Epidermal melanocyte (primary cell): ENCODE results near the gene VPS37C.
"Not testable (repeated sequence)": the region's sequence is repeated elsewhere in the genome, so short reads cannot be mapped to it uniquely, and the experiment has no call there.

ENCODE experiments used
- DNase-seq: peaks from one replicate; pipeline ENCODE4 v3.0.0; 2011; ENCODE audit warnings: low spot score; ENCODE audit not compliant: insufficient read length

VPS37C gene

GRCh38 chr11:61102667-61103571 is 58.3 kb downstream of the VPS37C start:
- DNase-seq, result no peak

- DNase-seq, result no peak
These were observed 62.4 kb downstream of the VPS37C start for GRCh38 chr11:61098778-61099177.

DNA sequence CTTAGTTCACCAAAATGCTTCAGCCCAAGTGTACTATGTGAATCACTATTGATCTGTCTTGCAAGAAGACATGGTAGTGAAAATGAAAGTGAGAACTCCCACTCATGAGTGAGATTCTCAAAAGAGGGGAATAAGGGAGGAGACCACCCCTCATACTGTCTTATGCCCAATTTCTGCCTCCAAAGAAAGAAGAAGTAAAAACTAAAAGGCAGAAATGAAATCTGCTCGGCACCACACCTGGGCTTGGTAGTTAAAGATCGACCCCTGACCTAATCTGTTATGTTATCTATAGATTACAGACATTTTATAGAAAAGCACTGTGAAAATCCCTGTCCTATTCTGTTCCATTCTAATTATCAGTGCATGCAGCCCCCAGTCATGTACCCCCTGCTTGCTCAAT is 63.0 kb downstream of the VPS37C start:
- DNase-seq, result not testable (repeated sequence)

DNA sequence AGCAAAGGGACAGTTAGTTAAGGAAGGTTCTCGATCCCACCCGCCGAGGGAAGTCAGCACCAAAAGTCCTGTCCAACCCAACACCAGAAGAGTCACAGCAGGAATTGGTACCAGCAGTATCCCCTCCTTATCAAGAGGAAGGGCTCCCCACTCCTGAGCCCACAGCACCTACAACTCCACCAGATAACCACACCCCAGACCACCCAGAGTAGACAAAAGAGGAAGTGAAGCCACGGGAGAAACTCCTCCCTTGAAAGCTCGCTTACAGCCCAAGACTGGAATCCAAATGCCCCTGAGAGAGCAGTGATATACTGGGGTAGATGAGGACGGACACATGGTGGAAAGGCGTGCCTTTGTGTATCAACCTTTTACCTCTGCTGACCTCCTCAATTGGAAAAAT is 66.2 kb downstream of the VPS37C start:
- DNase-seq, result no peak

DNA sequence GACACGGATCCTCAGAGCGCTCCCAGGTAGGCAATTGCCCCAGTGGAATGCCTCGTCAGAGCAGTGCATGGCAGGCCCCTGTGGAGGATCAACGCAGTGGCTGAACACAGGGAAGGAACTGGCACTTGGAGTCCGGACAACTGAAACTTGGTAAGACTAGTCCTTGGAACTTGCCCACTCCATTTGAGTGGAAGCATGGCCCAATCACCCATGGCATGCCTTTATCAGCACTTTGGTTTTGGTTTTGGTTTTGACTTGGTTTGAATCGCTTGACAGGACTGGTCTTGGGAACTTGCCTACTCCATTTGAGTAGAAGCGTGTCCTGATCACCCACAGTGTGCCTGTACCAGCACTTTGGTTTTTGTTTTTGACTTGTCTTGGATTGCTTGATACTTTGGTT is 67.1 kb downstream of the VPS37C start:
- not testable (repeated sequence) for DNase-seq

- DNase-seq, result no peak
These were observed 68.1 kb downstream of the VPS37C start for GRCh38 chr11:61092908-61093763.

GRCh38 chr11:61092280-61092766 is 68.9 kb downstream of the VPS37C start:
- no peak for DNase-seq

- no peak for DNase-seq
These were observed 69.6 kb downstream of the VPS37C start for GRCh38 chr11:61091373-61092279.

DNA sequence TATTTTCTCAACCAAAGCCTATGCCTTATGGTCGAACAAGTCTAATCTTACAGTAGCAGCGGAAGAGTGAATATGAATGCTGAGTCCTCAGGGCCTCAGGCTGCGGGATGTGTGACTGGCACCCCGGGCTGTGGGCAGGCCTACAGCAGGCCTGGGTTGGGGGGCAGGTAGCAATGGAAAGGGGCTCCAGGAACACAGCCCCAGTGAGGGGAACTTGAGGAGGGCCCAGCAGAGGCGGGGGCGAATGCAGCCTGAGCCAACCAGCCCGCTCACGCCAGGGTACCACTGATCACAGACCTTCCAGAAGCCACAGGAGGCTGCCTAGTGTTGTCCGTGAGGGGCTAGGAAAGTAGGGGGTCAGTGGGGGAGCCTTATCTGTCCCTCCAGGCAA is 70.2 kb downstream of the VPS37C start:
- no peak for DNase-seq

DNA sequence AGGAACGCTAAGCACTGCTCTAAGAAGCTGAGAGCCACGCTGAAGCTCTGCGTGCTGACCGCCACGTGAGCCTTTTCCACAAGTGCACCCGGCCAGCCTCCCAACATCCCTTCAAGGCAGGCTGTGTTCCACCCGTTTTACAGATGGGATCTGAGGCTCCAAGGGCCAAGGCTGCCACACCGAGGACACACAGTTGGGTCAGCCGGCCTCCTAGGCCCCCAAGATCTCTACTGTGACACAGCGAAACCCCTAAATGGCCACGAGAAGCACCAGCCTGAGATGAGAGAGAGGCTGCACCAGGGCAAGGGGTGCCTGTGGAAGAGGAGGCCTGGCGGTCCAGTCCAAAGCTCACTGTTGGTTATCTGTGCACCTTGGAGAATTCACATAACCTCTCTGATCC is 70.7 kb downstream of the VPS37C start:
- DNase-seq, result no peak

- no peak for DNase-seq
These were observed 71.3 kb downstream of the VPS37C start for GRCh38 chr11:61089806-61090491.

DNA sequence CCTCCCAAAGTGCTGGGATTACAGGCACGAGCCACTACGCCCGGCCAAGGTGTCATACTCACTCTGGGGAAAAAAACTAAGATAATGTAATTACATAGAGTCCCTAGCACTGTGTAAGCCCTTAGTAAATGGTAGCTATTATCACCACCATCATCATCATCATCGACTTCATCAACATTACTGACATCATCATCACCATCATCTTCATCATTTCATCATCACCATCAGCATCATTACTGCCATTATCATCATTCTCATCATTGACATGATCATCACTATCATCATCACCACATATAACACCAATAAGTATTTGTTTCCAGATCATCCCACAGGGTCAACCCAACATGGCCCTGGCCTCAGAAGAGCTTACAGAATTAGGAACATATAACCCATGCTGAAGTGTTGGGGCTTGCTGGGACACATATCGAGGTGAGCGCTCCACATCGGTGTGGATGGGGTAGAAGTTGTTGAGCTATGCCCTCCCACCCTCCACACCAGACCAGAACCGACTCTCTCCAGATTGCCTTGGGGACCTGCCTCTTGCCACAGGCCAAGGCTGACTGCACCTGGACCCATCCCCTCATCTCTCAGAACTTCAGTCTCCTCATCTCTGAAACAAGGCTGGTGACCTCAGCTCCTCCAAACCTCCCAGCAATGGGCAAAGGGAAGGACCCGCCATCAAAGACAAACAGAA is 73.7 kb downstream of the VPS37C start:
- DNase-seq, result no peak

GRCh38 chr11:61083601-61084147 is 77.6 kb downstream of the VPS37C start:
- DNase-seq, result no peak

GRCh38 chr11:61082931-61083531 is 78.2 kb downstream of the VPS37C start:
- DNase-seq, result no peak

DNA sequence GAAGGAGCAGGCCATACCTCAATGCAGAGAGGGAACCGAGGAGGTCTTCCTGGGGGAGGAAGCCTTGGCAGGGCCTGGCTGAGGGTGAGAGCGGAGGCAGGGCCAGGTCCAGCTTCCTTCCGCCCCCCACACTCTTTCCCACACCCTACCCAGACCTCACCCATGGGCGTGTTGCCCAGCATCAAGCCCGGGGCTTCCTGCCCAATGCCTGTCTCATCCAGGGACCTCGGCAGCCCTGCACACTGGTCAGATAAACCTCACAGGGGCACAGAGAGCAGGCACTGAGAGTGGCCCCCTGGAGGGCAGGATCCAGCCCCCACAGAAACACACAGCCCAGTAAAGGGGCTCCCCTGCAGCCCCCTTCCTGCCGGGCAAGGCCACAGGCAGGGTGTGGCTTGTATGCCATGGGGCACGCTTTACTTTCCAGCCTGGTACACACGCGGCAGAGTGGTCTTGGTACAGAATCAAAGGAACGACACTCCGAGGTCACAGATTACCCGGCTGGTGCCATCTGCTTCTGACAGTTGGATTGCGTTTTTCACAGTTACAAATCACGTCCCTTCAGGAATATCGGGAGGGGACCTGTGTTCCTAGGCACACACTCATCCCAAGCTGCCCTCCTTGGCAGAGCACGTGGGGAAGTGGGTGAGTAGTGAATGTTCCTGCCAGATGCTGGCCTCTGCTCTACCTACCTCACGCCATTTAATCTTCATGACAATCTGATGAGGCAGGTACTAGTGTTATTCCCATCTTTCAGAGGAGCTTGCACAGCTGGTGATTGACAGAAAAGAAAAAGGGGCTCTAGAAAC is 79.0 kb downstream of the VPS37C start:
- DNase-seq, result no peak

- no peak for DNase-seq
These were observed 80.1 kb downstream of the VPS37C start for GRCh38 chr11:61080986-61081590.

DNA sequence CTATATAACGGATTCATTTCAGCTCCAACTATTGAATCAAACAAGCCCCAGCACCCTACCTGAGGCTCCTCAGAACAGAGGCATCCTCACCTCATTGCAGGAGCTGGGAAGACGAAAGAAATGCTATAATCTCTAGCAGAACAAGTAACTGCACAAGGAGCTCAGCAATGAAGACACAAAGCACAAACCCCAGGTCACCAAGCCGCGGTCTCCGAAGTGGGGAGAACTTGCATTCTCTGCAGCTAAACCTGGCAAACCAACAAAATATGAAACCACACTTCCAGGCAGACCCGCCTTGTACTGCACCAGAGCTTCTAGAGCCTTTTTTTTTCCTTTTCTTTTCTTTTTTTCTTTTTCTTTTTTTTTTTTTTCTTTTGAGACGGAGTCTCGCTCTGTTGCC is 80.7 kb downstream of the VPS37C start:
- DNase-seq, result no peak
